Activated CD4-positive, alpha-beta memory T cell treated with anti-CD3 and anti-CD28 coated beads for 36 hours (primary cell): Measurements from ENCODE around the gene KRTAP10-2. TPM values are rescaled to one million over a fixed set of nuclear protein-coding genes. Genes with fewer than 3 reads are reported as not detected.

Experiments
- CTCF ChIA-PET: fragments of 350-600 bp; sonication (Branson Sonifier 250); formaldehyde crosslinking; loops from one replicate; lab custom pipeline; 2021; ENCODE audit warnings: antibody characterized with exemption, inconsistent platforms; lab: Charles Lee
- POLR2A ChIA-PET: fragments of 350-600 bp; sonication (Branson Sonifier 250); formaldehyde crosslinking; loops from one replicate; lab custom pipeline; 2021; ENCODE audit warnings: antibody characterized with exemption; lab: Charles Lee
- DNase-seq: peaks from one replicate; pipeline ENCODE4 v3.0.0-alpha.2; 2020
- H3K27ac Mint-ChIP-seq: one replicate; pipeline ENCODE4 v1.8.0; 2021; ENCODE audit warnings: mixed read lengths
- H3K27me3 Mint-ChIP-seq: one replicate; pipeline ENCODE4 v1.8.0; 2021; ENCODE audit warnings: mixed read lengths
- H3K36me3 Mint-ChIP-seq: one replicate; pipeline ENCODE4 v1.8.0; 2021; ENCODE audit warnings: mixed read lengths
- H3K4me1 Mint-ChIP-seq: one replicate; pipeline ENCODE4 v1.8.0; 2021; ENCODE audit warnings: low read depth, mixed read lengths
- H3K4me3 Mint-ChIP-seq: one replicate; pipeline ENCODE4 v1.8.0; 2021; ENCODE audit warnings: mild to moderate bottlenecking, mixed read lengths
- H3K9me3 Mint-ChIP-seq: one replicate; pipeline ENCODE4 v1.8.0; 2021; ENCODE audit warnings: mixed read lengths
- intact Hi-C: fragments of 100-400 bp; cut with micrococcal nuclease; formaldehyde crosslinking; loops from one replicate; pipeline ENCODE4 v1.15.1; 2023
- total RNA-seq, 2 experiments: library from RNA; stranded (reverse); gene quantifications; one replicate each; pipeline ENCODE4 v1.2.3, GENCODE V29; 2021

Gene KRTAP10-2
- total RNA-seq, 2 experiments from 2014 or later = not detected

- Mint-ChIP-seq H3K27ac (no peak within 1 kb of the TSS), H3K36me3 (no peaks in the 10 kb centered on the region), H3K4me1 (no peaks in the 10 kb centered on the region), H3K9me3 (no peaks in the 10 kb centered on the region), H3K4me3 (no peak within 1 kb of the TSS), H3K27me3 (peaks cover 1% of the 10 kb centered on the region)
- intact Hi-C loops = no loop called here
- DNase-seq = no peak
- CTCF ChIA-PET = interaction anchor here (0.7 kb wide), 1 partner anchor 254 kb away, joined by 3 read pairs; no protein-coding TSS in a partner anchor
- POLR2A ChIA-PET = no interaction called here
Measured at GRCh38 chr21:44539991-44540666, 11.2 kb downstream of the KRTAP10-2 start, which contains the start of gene KRTAP10-1. KRTAP10-1 (minus strand) TSS chr21:44540195; CDS start chr21:44540150, 45 bp downstream.

GRCh38 chr21:44539046-44539445 is 12.3 kb downstream of the KRTAP10-2 start:
- POLR2A ChIA-PET = no interaction called here
- Mint-ChIP-seq H3K4me1 (no peaks in the 10 kb centered on the region), H3K9me3 (no peaks in the 10 kb centered on the region), H3K27ac (no peak overlapping the region), H3K36me3 (no peaks in the 10 kb centered on the region), H3K4me3 (no peak overlapping the region), H3K27me3 (peaks cover 1% of the 10 kb centered on the region)
- no peak for DNase-seq
- intact Hi-C loops = no loop called here
- CTCF ChIA-PET = no interaction called here

GRCh38 chr21:44537930-44538911 is 13.1 kb downstream of the KRTAP10-2 start:
- Mint-ChIP-seq H3K9me3 (no peaks in the 10 kb centered on the region), H3K27me3 (peaks cover 1% of the 10 kb centered on the region), H3K27ac (no peak overlapping the region), H3K4me1 (no peaks in the 10 kb centered on the region), H3K36me3 (no peaks in the 10 kb centered on the region), H3K4me3 (no peak overlapping the region)
- CTCF ChIA-PET = no interaction called here
- intact Hi-C loops = no loop called here
- POLR2A ChIA-PET = no interaction called here
- no peak for DNase-seq

- no peaks in the 10 kb centered on the region for H3K9me3 Mint-ChIP-seq
- intact Hi-C loops = no loop called here
- POLR2A ChIA-PET = no interaction called here
Measured at GRCh38 chr21:44535963-44536362, 15.3 kb downstream of the KRTAP10-2 start.

GRCh38 chr21:44534688-44535087 is 16.6 kb downstream of the KRTAP10-2 start:
- ChIA-PET POLR2A (no interaction called here), CTCF (no interaction called here)
- Mint-ChIP-seq H3K9me3 (no peaks in the 10 kb centered on the region), H3K27ac (no peak overlapping the region), H3K27me3 (no peaks in the 10 kb centered on the region), H3K4me3 (no peak overlapping the region), H3K36me3 (no peaks in the 10 kb centered on the region), H3K4me1 (no peaks in the 10 kb centered on the region)
- intact Hi-C loops = no loop called here
- peak; percentile 23 for DNase-seq

More at GRCh38 chr21:44535963-44536362, 15.3 kb downstream of the KRTAP10-2 start:
- CTCF ChIA-PET = interaction anchor here (0.6 to 1.0 kb wide), 2 partner anchors 25 to 32 kb away, joined by 5 to 6 read pairs; no protein-coding TSS in a partner anchor
- no peak overlapping the region for H3K27ac Mint-ChIP-seq
- DNase-seq = peak; percentile 3
- H3K4me3 Mint-ChIP-seq = no peak overlapping the region
- no peaks in the 10 kb centered on the region for H3K36me3 Mint-ChIP-seq
- H3K4me1 Mint-ChIP-seq = no peaks in the 10 kb centered on the region
- H3K27me3 Mint-ChIP-seq = peaks cover 1% of the 10 kb centered on the region

- no peak for DNase-seq
- Mint-ChIP-seq H3K4me3 (no peak overlapping the region), H3K36me3 (no peaks in the 10 kb centered on the region), H3K27me3 (no peaks in the 10 kb centered on the region), H3K27ac (no peak overlapping the region), H3K9me3 (no peaks in the 10 kb centered on the region), H3K4me1 (no peaks in the 10 kb centered on the region)
- CTCF ChIA-PET = no interaction called here
- POLR2A ChIA-PET = no interaction called here
- intact Hi-C loops = no loop called here
Measured at GRCh38 chr21:44533891-44534627, 17.2 kb downstream of the KRTAP10-2 start.

GRCh38 chr21:44533121-44533890 is 18.0 kb downstream of the KRTAP10-2 start:
- CTCF ChIA-PET = interaction anchor here (0.6 kb wide), 1 partner anchor 60 kb away, joined by 3 read pairs; no protein-coding TSS in a partner anchor
- no peaks in the 10 kb centered on the region for H3K36me3 Mint-ChIP-seq

GRCh38 chr21:44532712-44533111 is 18.6 kb downstream of the KRTAP10-2 start:
- DNase-seq = no peak
- H3K4me3 Mint-ChIP-seq = no peak overlapping the region
- no peaks in the 10 kb centered on the region for H3K36me3 Mint-ChIP-seq
- H3K9me3 Mint-ChIP-seq = no peaks in the 10 kb centered on the region
- POLR2A ChIA-PET = no interaction called here
- no peaks in the 10 kb centered on the region for H3K27me3 Mint-ChIP-seq
- CTCF ChIA-PET = interaction anchor here (0.6 kb wide), 1 partner anchor 59 kb away, joined by 3 read pairs; no protein-coding TSS in a partner anchor
- no peaks in the 10 kb centered on the region for H3K4me1 Mint-ChIP-seq
- H3K27ac Mint-ChIP-seq = no peak overlapping the region
- intact Hi-C loops = no loop called here

More at GRCh38 chr21:44533121-44533890, 18.0 kb downstream of the KRTAP10-2 start:
- Mint-ChIP-seq H3K4me3 (no peak overlapping the region), H3K27me3 (no peaks in the 10 kb centered on the region), H3K9me3 (no peaks in the 10 kb centered on the region), H3K4me1 (no peaks in the 10 kb centered on the region), H3K27ac (no peak overlapping the region)
- POLR2A ChIA-PET = no interaction called here
- intact Hi-C loops = no loop called here
- no peak for DNase-seq

GRCh38 chr21:44531606-44532564 is 19.4 kb downstream of the KRTAP10-2 start:
- no peaks in the 10 kb centered on the region for H3K4me1 Mint-ChIP-seq
- H3K9me3 Mint-ChIP-seq = no peaks in the 10 kb centered on the region
- no peak overlapping the region for H3K4me3 Mint-ChIP-seq
- H3K27me3 Mint-ChIP-seq = no peaks in the 10 kb centered on the region
- intact Hi-C loops = no loop called here
- CTCF ChIA-PET = interaction anchor here (0.6 kb wide), 1 partner anchor 58 kb away, joined by 3 read pairs; no protein-coding TSS in a partner anchor
- no peak for DNase-seq
- H3K27ac Mint-ChIP-seq = no peak overlapping the region
- POLR2A ChIA-PET = no interaction called here
- H3K36me3 Mint-ChIP-seq = no peaks in the 10 kb centered on the region

GRCh38 chr21:44530903-44531605 is 20.3 kb downstream of the KRTAP10-2 start:
- no peak overlapping the region for H3K4me3 Mint-ChIP-seq
- POLR2A ChIA-PET = no interaction called here
- no peaks in the 10 kb centered on the region for H3K27me3 Mint-ChIP-seq
- H3K27ac Mint-ChIP-seq = no peak overlapping the region
- CTCF ChIA-PET = no interaction called here
- intact Hi-C loops = no loop called here
- no peaks in the 10 kb centered on the region for H3K36me3 Mint-ChIP-seq
- no peak for DNase-seq
- H3K4me1 Mint-ChIP-seq = no peaks in the 10 kb centered on the region
- H3K9me3 Mint-ChIP-seq = no peaks in the 10 kb centered on the region
